Middle frontal gyrus (tissue), 1 donor: Measurements from ENCODE around the gene INPP5D.

ENCODE experiments used
- DNase-seq: peaks from one replicate; pipeline ENCODE4 v3.0.0-alpha.2; 2015; ENCODE audit warnings: low spot score; ENCODE audit errors: extremely low spot score

Gene INPP5D

GRCh38 chr2:233204286-233204936, 144.3 kb downstream of the INPP5D start:
- DNase-seq = no peak

GRCh38 chr2:233208382-233209116, 148.4 kb downstream of the INPP5D start:
- no peak for DNase-seq

GRCh38 chr2:233209117-233209532, 149.0 kb downstream of the INPP5D start:
- no peak for DNase-seq

GRCh38 chr2:233209533-233210171, 149.5 kb downstream of the INPP5D start:
- peak; percentile 42 for DNase-seq

GRCh38 chr2:233210281-233210680, 150.1 kb downstream of the INPP5D start:
- no peak for DNase-seq

- DNase-seq = no peak
Observed at GRCh38 chr2:233210843-233211547, 150.9 kb downstream of the INPP5D start.

GRCh38 chr2:233211548-233211895, 151.4 kb downstream of the INPP5D start:
- DNase-seq = no peak

GRCh38 chr2:233213011-233213410, 152.9 kb downstream of the INPP5D start:
- DNase-seq = no peak

GRCh38 chr2:233213975-233214374, 153.8 kb downstream of the INPP5D start:
- DNase-seq = no peak

- DNase-seq = no peak
Observed at GRCh38 chr2:233217892-233218377, 157.8 kb downstream of the INPP5D start.

- no peak for DNase-seq
Observed at GRCh38 chr2:233218836-233219235, 158.7 kb downstream of the INPP5D start.

- no peak for DNase-seq
Observed at GRCh38 chr2:233219848-233220247, 159.7 kb downstream of the INPP5D start.

- no peak for DNase-seq
Observed at GRCh38 chr2:233221378-233222063, 161.4 kb downstream of the INPP5D start.

- DNase-seq = no peak
Observed at GRCh38 chr2:233223059-233223894, 163.1 kb downstream of the INPP5D start.

GRCh38 chr2:233225230-233226068, 165.3 kb downstream of the INPP5D start:
- DNase-seq = no peak

- DNase-seq = no peak
Observed at GRCh38 chr2:233226511-233227031, 166.4 kb downstream of the INPP5D start.

- DNase-seq = no peak
Observed at GRCh38 chr2:233227346-233227978, 167.3 kb downstream of the INPP5D start.

- peak; percentile 46 for DNase-seq
Observed at GRCh38 chr2:233228376-233228775, 168.2 kb downstream of the INPP5D start.
